Measurements from ENCODE around the gene ACTN4.

The ACTN4 gene

DNA sequence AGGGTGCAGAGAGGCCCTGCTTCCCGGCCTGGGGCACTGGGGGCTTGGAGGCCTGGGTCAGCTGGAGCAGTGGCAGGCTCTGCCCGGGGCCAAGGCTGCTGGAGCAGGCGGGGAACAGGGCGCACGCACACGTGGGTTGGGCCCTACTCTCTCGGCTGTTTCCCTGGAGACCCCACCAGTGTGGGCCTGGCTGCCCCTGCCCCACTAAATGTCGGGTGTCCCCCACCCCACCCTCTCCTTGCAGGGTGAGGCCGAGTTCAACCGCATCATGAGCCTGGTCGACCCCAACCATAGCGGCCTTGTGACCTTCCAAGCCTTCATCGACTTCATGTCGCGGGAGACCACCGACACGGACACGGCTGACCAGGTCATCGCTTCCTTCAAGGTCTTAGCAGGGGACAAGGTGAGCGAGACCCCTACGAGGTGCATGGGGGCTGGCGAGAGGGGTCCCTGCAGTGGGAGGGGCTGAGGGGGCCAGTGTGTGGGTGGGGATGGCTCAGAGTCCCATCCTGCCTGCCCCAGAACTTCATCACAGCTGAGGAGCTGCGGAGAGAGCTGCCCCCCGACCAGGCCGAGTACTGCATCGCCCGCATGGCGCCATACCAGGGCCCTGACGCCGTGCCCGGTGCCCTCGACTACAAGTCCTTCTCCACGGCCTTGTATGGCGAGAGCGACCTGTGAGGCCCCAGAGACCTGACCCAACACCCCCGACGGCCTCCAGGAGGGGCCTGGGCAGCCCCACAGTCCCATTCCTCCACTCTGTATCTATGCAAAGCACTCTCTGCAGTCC is 81.5 kb downstream of the ACTN4 start:
- DNase-seq: no peak

DNA sequence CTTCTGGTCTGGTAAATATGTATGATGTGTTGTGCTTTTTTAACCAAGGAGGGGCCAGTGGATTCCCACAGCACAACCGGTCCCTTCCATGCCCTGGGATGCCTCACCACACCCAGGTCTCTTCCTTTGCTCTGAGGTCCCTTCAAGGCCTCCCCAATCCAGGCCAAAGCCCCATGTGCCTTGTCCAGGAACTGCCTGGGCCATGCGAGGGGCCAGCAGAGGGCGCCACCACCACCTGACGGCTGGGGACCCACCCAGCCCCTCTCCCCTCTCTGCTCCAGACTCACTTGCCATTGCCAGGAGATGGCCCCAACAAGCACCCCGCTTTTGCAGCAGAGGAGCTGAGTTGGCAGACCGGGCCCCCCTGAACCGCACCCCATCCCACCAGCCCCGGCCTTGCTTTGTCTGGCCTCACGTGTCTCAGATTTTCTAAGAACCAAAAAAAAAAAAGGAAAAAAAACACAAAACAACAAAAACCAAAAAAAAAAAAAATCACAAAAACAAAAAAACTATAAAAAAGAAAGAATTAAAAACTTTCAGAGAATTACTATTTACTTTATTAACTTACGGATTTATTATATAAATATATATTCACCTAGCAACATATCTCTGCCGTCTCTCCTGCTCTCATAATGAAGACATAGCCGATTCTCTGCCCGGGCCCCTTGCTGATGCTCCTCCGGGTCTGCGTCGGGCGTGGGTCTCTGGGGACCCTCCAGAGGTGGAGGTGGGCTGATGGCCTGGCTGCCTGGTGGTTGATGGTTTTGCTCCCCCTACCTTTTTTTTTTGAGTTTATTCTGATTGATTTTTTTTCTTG is 82.4 kb downstream of the ACTN4 start:
- peak; percentile 84 for DNase-seq

GRCh38 chr19:38730470-38730730 is 83.0 kb downstream of the ACTN4 start:
- DNase-seq: no peak

- DNase-seq: no peak
These were observed 83.5 kb downstream of the ACTN4 start for GRCh38 chr19:38730731-38731589.

DNA sequence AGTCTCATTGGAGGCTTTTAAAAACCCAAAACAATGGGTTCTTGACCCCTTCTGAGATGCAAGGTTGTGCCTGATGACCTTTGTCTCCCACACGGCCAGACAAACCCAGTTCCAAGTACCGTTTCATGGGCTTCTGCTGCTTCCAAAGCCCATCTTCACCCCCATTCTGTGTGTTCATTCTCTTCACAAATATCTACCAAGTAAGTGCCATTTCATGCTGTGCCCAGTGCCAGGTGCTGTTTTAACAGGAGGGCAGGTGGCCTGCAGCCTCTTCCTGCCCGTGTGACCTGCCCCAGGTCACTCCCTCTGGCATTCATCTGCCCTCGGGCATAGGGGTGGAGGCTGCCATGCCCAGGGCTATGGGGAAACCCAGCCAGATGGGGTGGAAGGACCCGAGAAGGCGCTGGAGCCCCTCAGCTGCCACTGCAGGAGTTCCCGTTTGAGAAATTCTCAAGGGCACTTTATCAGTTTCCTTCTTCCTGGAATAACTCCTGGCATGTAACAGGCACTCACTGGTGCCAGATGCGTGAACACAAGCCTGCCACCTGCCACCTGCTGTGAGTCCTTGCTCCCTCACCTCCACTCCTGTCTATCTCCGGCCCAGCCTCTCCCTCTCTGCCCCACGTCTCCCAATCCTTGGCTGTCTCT is 84.3 kb downstream of the ACTN4 start:
- peak; percentile 95 for DNase-seq

- no peak for DNase-seq
These were observed 85.7 kb downstream of the ACTN4 start for GRCh38 chr19:38733241-38733492.

DNA sequence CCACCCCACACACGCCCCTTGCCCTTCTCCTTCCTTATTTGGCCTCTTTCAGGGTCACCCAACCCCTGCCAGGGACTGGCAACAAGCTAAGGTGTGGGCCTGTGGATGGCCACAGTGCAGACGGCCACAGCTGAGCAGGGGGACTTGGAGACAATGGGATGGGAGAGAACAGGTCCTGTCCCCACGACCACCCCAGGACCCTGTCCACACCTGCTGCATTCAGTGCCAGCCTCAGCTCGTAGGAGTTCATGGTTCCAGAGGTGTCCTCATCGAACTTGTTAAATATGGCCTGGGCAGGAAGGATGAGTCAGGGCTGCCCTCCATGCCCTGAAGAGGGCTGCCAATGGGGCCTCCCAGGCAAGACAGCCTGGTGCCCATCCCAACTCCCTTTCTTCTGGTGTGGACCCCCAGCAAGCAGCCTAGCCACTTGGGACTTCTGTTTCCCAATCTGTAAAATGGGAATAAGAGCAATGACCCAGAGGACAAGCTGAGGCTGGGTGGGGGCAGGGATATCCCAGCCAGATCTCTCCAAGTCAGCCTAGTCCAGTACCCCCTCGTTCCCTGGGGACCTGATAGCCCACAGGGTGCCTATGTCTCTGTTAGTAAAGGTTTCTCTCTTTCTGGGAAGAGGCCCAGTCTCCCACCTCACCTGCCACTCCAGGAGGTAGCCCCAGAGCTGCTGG is 86.2 kb downstream of the ACTN4 start:
- peak; percentile 66 for DNase-seq

DNA sequence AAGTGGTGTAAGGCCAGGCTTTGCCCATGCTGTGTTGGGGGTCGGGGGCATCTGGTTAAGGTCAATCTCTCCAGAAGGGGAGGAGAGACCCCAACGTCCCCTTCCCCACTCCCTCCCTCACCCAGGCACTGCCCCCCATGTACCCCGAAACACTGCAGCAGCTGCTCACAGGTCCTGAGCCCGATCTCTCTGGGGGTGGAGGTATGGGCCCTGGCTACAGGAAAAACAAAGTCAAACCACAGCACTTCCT is 86.7 kb downstream of the ACTN4 start:
- DNase-seq: no peak

- DNase-seq: peak; percentile 81
These were observed 87.2 kb downstream of the ACTN4 start for GRCh38 chr19:38734426-38735256.

- peak; percentile 75 for DNase-seq
These were observed 87.8 kb downstream of the ACTN4 start for GRCh38 chr19:38735257-38735686.

DNA sequence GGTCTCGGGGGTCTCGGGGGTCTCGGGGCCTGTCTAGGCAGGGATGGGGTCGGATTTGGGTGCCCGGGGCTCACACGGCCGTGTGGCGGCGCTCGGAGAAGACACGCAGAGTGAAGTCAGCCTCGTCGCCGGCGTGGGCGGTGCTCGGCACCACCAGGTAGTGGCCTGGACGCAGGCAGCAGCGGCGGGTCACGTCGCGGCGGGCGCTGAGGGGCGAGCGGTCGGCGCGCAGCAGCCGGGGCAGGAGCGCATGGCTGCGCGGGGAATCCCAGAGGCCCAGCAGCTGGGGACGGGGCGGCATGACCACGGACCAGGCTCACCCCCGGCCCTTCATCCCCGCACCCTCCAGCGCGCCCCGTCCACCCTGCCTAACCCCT is 88.6 kb downstream of the ACTN4 start:
- peak; percentile 92 for DNase-seq

DNA sequence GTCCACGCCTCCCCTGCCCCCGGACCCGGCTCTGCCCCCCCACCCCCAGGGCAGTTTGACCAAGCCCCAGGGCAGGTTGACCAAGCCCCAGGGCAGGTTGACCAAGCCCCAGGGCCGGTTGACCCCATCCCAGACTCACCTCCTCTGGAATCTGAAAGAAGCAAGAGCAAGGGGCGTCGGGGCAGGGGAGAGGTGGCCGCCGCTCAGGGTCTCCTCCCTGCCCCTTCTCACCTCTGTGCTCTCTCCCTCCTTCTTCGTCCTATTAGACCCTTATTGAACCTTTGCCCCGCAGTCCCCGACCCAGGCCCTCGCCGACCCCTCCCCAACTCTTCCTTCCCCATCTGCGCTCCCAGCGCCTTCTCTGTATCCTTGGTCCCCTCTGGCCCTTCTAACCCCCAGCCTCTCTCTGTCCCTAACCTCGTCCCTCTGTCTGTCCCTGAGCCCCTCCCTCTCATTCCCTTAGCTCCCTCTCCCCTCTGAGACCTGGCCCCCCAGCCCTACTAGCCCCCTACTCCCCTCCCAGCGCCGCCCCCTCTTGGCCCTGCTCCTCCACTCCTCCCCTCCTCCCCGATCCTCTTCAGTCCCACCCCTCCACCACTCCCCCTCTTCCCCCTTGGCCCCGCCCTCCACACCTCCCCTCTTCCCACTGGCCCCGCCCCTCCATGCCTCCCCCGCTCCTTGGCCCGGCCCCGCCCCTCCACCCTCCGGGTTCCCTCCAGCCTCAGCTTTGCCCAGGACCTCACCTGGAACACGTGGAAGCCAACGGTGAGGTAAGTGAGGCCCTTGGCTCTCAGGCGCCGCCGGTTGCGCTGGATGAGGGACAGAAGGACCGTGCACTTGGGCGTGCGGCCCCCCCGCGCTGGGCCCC is 89.2 kb downstream of the ACTN4 start:
- peak; percentile 97 for DNase-seq

GRCh38 chr19:38737281-38737865 is 89.9 kb downstream of the ACTN4 start:
- DNase-seq: peak; percentile 51

DNA sequence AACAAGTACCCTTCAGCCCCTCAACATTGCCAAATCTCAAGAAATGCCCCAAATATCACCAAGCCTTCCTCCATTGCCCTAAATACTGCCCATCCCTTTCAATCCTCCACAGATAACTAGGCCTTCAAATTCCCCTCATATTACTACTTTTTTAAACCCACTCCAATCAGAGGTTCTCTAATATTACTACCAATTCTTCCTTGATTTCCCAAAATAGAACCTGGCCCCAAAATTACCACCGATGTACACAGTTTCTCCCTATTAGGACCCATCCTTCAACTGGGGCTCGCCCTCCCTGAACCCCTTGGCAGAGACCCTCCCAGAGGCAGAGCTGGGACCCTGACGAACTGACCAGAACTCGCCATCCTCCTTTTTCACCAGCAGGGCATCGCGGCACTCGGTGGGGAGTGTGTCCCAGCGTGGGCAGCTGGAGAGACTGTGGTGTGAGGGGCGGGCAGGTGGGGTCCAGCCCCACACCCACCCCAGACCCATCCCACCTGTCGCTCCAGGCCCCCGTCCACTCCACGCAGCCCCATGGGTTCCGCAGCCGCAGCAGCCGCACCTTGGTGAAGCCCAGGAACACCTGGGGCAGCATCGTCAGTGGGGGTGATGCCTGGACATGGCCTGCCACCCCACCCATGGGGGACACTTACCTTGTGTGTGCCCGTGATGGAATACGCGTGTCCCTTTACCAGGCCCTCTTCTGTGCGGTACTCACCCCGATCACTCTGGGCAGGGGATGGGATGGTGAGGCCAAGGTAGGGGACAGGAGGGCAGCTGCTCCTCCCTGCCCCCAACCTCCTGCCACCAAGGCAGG is 90.7 kb downstream of the ACTN4 start:
- no peak for DNase-seq

DNA sequence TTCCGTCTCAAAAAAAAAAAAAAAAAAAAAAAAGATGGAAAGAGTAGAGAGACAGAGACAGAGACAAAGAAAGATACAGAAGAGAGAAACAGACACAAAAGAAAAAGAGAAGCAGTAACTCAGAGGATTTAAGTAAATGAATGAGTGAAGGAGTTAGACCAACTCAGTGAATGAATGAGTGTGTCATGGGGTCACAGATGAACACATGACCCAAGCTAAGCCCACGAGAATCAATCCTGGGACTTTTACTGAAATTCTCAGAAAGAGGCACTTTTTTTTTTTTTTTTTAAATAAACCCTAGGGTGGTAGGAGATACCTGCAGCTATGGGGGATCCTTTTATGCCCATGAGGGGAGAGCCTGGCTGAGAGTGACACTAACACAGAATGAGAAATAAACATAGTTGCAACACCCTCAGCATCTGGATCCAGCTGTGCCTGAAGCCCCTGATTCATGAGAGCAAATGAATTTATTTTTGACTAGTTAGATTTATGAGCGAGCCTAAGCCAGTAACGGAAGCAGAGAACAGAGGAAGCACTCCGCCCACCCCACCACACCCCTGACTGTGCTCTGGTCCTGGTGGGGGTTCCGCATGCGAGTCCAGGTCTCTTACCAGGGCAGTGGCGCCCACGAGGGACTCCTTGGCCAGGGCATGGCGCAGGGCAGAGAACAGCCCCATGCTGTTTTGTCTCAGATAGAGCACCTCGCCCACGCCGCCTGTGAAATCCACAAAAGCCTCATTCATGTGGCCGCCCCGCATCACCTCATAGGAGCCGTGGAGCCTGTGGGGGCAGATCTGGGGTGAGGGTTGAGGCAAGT is 92.2 kb downstream of the ACTN4 start:
- DNase-seq: no peak

DNA sequence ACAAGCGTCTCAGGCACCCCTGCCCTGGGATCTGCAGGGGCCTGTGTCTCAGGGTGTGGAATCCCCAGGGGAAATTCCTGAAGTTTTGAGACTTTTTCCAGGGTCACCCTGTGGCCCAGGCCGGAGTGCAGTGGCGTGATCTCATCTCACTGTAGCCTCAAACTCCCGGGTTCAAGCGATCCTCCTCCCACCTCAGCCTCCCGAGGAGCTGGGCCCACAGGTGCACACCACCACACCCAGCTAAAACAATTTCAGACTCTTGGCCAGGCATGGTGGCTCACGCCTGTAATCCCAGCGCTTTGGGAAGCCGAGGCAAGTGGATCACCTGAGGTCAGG is 92.8 kb downstream of the ACTN4 start:
- DNase-seq: no peak

GRCh38 chr19:38740932-38741331 is 93.5 kb downstream of the ACTN4 start:
- no peak for DNase-seq

DNA sequence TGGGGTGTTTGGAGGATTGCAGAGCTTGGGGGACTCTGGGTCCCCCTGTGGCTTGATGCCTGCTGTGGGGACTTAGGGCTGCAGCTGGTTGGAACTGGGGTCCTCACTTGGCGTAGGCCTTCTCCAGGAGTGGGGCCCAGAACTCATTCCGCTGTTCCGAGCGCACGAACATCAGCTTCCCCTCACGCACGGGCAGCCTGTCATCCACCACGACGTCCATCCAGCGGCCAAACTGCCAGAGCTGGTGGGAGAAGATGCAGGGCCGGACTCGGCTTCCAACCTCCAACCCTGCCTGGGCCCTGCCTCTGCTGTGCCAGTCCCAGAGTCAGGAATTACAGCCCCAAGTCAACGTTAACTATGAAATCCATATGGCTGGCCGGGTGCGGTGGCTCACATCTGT is 94.2 kb downstream of the ACTN4 start:
- DNase-seq: no peak

- no peak for DNase-seq
These were observed 94.8 kb downstream of the ACTN4 start for GRCh38 chr19:38742296-38742695.

Measured in DMS53 (cell line).